Calu3 (cell line): ENCODE measurements around the gene RNF121. TPM values are rescaled to one million over a fixed set of nuclear protein-coding genes. Genes with fewer than 3 reads are reported as not detected.

ENCODE experiments used
- BruUV-seq: library from RNA; stranded (reverse); fragments of 400-500 nt; replicated peaks from 2 replicates; lab custom pipeline; 2021; lab: Mats Ljungman, UMichigan
- CTCF ChIA-PET: fragments of 300-600 bp; sonication (Branson Sonifier 250); formaldehyde crosslinking; loops from one replicate; lab custom pipeline; 2022; ENCODE audit warnings: antibody characterized with exemption; lab: Charles Lee
- DNase-seq: peaks from one replicate; pipeline ENCODE4 v3.0.0; 2022
- H3K27ac Mint-ChIP-seq: one replicate; pipeline ENCODE4 v1.8.0; 2022; ENCODE audit warnings: mixed read lengths; ENCODE audit not compliant: unreplicated experiment
- H3K27me3 Mint-ChIP-seq: one replicate; pipeline ENCODE4 v1.8.0; 2022; ENCODE audit warnings: mixed read lengths; ENCODE audit not compliant: unreplicated experiment
- H3K36me3 Mint-ChIP-seq: one replicate; pipeline ENCODE4 v1.8.0; 2022; ENCODE audit warnings: mild to moderate bottlenecking, moderate library complexity, mixed read lengths; ENCODE audit not compliant: insufficient read depth, unreplicated experiment
- H3K4me1 Mint-ChIP-seq: one replicate; pipeline ENCODE4 v1.8.0; 2022; ENCODE audit warnings: mild to moderate bottlenecking, low read depth, mixed read lengths; ENCODE audit not compliant: unreplicated experiment
- H3K4me3 Mint-ChIP-seq: one replicate; pipeline ENCODE4 v1.8.0; 2022; ENCODE audit warnings: mild to moderate bottlenecking, low read depth, moderate library complexity, mixed read lengths; ENCODE audit not compliant: unreplicated experiment
- H3K9me3 Mint-ChIP-seq: one replicate; pipeline ENCODE4 v1.8.0; 2022; ENCODE audit warnings: low read depth, mixed read lengths; ENCODE audit not compliant: unreplicated experiment
- intact Hi-C: fragments of 100-400 bp; cut with micrococcal nuclease; formaldehyde crosslinking; loops from one replicate; pipeline ENCODE4 v1.10.0; 2022; ENCODE audit not compliant: unreplicated experiment
- total RNA-seq: library from RNA; stranded (reverse); gene quantifications from 2 replicates; pipeline ENCODE4 v1.2.3, GENCODE V29; 2022
- TF ChIP-seq, protein P1 (sequence below): fragments of 200-600 bp; IDR thresholded peaks from one replicate; pipeline ENCODE4 v1.8.0; 2022; ENCODE audit warnings: antibody characterized with exemption; ENCODE audit not compliant: unreplicated experiment

RNF121 gene
- total RNA-seq, 1 experiment from 2014 or later, result 51.7 TPM

DNA sequence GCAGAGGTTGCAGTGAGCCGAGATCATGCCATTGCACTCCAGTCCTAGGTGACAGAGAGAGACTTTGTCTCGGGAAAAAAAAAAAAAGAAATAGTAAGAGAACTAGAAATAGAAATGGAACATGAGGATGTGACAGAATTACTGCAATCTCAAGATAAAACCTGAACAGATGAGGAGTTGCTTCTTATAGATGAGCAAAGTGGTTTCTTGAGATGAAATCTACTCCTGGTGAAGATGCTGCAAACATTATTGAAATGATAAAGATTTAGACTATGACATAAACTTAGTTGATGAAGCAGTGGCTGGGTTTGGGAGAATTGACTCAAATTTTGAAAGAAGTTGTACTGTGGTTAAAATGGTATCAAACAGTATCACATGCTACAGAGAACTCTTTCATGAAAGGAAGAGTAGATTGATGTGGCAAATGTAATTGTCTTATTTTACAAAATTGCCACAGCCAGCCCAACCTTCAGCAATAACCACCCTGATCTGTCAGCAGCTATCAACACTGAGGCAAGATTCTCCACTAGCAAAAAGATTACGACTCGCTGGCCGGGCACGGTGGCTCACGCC is 14.1 kb upstream of the RNF121 start:
- no peak overlapping the region for H3K4me3 Mint-ChIP-seq
- CTCF ChIA-PET, result no interaction called here
- peaks cover 5% of the 10 kb centered on the region for H3K36me3 Mint-ChIP-seq
- no peaks in the 10 kb centered on the region for H3K27me3 Mint-ChIP-seq
- no TSS peak for BruUV-seq
- H3K4me1 Mint-ChIP-seq, result no peaks in the 10 kb centered on the region
- no peak for DNase-seq
- no peak overlapping the region for H3K27ac Mint-ChIP-seq
- TF ChIP-seq, protein P1, sequence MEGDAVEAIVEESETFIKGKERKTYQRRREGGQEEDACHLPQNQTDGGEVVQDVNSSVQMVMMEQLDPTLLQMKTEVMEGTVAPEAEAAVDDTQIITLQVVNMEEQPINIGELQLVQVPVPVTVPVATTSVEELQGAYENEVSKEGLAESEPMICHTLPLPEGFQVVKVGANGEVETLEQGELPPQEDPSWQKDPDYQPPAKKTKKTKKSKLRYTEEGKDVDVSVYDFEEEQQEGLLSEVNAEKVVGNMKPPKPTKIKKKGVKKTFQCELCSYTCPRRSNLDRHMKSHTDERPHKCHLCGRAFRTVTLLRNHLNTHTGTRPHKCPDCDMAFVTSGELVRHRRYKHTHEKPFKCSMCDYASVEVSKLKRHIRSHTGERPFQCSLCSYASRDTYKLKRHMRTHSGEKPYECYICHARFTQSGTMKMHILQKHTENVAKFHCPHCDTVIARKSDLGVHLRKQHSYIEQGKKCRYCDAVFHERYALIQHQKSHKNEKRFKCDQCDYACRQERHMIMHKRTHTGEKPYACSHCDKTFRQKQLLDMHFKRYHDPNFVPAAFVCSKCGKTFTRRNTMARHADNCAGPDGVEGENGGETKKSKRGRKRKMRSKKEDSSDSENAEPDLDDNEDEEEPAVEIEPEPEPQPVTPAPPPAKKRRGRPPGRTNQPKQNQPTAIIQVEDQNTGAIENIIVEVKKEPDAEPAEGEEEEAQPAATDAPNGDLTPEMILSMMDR, result no peak
- H3K9me3 Mint-ChIP-seq, result no peaks in the 10 kb centered on the region
- intact Hi-C loops, result no loop called here

- BruUV-seq, result no TSS peak
- Mint-ChIP-seq H3K9me3 (no peaks in the 10 kb centered on the region), H3K27ac (no peak overlapping the region)
These were observed 11.2 kb upstream of the RNF121 start for GRCh38 chr11:71917646-71918140.

GRCh38 chr11:71927820-71928736 is 768 bp upstream of the RNF121 start, which contains the start of gene XNDC1N:
XNDC1N (minus strand) TSS chr11:71928594; CDS start chr11:71923353, 5,241 bp downstream.
- Mint-ChIP-seq H3K27me3 (no peaks in the 10 kb centered on the region), H3K4me1 (peaks cover 22% of the 10 kb centered on the region), H3K9me3 (no peaks in the 10 kb centered on the region), H3K4me3 (peak within 1 kb of the TSS; percentile 88), H3K36me3 (peaks cover 27% of the 10 kb centered on the region), H3K27ac (peak within 1 kb of the TSS; percentile 95)
- intact Hi-C loops, result no loop called here
- TF ChIP-seq, protein P1, result no peak
- TSS peak; percentile 62 for BruUV-seq
- CTCF ChIA-PET, result interaction anchor here (0.6 to 1.5 kb wide), 5 partner anchors 11 to 235 kb away, joined by 3 to 5 read pairs (median 3); no protein-coding TSS in a partner anchor
- peak; percentile 70 for DNase-seq

More at GRCh38 chr11:71917646-71918140, 11.2 kb upstream of the RNF121 start:
- H3K4me3 Mint-ChIP-seq, result no peak overlapping the region
- no peak for DNase-seq
- intact Hi-C loops, result no loop called here
- H3K4me1 Mint-ChIP-seq, result no peaks in the 10 kb centered on the region
- H3K36me3 Mint-ChIP-seq, result no peaks in the 10 kb centered on the region
- TF ChIP-seq, protein P1, result no peak
- H3K27me3 Mint-ChIP-seq, result no peaks in the 10 kb centered on the region
- CTCF ChIA-PET, result no interaction called here

- no peak for DNase-seq
- Mint-ChIP-seq H3K27ac (peak overlapping the region; percentile 95), H3K27me3 (no peaks in the 10 kb centered on the region), H3K36me3 (peaks cover 27% of the 10 kb centered on the region), H3K4me3 (peak overlapping the region; percentile 88), H3K4me1 (peaks cover 30% of the 10 kb centered on the region), H3K9me3 (no peaks in the 10 kb centered on the region)
- TF ChIP-seq, protein P1, result no peak
- BruUV-seq, result no TSS peak
- intact Hi-C loops, result no loop called here
- CTCF ChIA-PET, result interaction anchor here (0.6 to 1.5 kb wide), 3 partner anchors 9 to 120 kb away, joined by 3 to 4 read pairs (median 4); no protein-coding TSS in a partner anchor
These were observed 645 bp downstream of the RNF121 start for GRCh38 chr11:71929491-71929890.
